ENCODE results near the gene TRABD2A. TPM values are rescaled to one million over a fixed set of nuclear protein-coding genes. Genes with fewer than 3 reads are reported as not detected.

The TRABD2A gene
- total RNA-seq, 1 donor from 2014 or later, result 1.4 TPM

DNA sequence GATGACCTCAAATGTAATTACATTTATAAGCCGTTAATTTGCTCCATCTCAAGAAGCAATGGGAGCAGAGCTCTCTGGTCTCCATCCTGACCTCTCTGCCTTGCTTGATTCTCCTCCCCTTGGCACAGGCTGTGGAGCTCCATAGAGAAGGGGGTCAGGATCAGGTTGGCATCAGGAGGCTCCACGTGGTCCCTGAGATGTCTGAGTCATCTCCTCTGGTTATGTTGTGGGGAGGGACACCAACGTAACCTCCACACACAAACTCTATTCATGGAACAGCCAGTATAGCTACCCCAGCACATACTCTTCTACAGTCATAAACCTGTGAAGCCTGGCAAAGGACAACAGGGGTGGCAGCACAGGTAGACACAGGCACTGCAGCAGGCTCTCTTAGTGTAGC is 29.0 kb downstream of the TRABD2A start:
- no peak for DNase-seq (ENCODE audit: low read depth)

DNA sequence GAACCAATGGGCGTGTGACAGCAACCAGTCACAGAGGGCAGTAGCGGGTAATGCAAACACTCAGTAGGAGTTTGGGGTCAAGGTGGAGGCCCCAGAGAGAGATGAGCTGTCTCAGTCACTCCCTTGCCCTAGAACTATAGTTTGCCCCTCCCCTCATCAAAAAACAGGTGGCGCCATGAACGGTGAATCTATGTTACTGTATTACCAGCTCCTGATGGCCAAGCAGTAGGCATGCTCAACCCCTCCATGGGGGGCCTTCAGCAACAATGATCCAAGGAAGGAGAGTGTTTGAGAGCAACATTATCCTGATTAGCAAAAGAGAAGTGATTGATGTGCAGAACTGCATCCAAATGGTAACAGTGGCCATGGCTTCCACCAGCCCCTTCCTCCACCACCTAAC is 30.4 kb downstream of the TRABD2A start:
- DNase-seq (ENCODE audit: low read depth), result no peak

DNA sequence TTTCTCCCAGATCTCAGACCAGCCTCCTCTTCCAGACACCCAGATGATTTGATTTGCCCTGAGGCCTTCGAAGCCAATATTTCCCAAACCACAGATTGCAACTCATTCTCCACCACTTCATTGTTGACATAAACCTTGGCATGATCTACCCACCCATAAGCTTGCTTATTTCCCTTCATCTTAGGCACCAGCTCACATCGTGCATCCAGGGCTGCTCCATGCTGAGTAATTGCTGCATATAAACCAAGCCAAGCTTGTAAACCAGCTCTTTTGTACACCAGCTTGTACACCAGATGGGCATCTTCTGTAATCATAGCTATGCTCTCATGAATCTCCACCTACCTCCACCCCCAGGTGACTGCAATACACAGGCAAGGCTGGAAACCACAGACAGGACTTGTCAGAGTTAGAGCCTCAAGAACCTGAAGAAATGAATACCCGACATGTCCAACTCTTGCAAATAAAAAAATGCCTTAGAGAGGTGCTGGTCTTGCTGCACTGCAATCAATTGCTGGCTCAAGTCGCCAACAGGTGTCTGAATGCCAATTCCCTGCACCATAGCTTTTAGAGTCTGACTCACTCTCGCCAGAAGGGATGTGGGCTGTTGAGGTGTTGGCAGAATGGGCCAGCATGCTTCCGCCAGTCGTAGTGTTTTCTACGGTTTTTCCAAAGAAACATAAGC is 31.5 kb downstream of the TRABD2A start:
- no peak for DNase-seq (ENCODE audit: low read depth)

DNA sequence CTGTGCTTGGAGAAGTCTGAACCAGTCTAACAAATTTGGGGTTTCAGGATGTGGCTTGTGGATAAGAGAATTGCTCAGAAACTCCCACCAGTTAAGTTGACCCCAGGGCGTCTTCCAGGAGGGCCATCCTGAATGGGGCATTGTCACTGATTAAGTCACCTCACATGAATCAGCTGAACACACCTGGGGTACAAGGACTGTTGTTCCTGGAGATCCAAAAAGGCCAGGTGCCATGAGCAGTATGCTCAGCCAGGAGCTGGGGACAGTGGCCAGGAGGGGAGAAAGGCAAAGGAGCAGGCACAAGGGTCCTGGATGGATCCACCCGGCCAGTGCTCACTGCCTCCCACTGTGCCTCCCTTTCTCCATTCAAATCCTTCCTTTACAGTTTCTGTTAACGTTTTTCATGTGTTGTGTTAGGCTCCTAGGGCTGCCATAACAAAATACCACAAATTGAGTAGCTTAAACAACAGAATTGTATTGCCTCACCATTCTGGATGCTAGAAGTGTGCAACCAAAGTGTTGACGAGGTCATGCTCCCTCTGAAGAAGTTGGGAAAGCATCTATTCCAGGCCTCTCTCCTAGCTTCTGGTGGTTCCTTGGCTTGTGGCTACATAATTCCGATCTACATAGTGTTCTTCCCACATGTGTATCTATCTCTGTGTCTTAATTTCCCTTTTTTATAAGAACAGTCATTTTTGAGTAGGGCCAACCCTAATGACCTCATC is 33.4 kb downstream of the TRABD2A start:
- no peak for DNase-seq (ENCODE audit: low read depth)

DNA sequence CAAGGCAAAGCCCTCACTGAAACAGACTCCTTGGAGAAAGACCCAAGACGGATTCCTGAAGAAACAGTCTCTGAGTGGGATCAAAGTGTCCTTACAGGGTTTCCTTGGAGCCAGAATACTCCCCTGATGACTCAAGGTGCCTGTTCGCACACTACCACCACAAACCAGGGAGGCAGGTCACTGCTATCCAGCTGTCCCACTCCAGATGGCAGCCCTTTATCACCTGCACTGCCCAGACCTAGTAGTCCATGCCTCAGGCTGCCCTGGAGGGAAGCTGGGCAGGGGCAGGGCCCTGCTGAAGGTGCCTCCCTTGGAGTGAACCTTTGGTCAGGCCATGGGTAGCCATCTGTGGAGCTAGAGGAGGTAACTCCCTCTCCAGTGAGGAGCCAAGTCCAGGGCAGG is 34.1 kb downstream of the TRABD2A start:
- peak; percentile 26 for DNase-seq (ENCODE audit: low read depth)

DNA sequence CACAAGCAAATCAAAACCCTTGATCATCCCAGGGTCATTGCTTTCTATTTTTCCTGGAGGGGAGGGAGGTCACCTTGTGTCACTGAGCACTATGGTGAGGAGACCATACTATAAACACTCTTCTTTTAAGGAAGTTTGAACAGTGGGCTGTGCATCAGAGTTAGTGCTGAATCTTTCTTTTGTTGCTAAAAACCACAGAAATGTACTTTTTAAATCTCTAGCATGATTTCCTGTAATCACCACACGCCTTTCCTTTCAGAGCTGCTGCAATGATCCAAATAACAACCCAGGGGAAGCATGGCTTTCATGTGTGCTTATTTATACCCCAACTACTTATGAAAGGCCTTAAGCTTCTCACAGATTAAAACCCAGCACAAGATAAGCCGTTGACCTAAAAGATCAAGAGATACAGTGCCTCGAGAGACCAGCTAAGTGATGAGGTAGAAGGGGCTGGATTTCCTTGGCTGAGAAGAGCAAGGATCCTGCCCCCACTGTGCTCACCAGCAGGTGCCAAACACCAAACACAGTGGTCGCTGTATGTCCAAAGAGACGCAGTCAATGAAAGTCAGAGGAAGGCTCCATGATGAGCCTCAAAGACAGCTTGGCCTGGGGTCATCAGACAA is 34.7 kb downstream of the TRABD2A start:
- peak; percentile 14 for DNase-seq (ENCODE audit: low read depth)

DNA sequence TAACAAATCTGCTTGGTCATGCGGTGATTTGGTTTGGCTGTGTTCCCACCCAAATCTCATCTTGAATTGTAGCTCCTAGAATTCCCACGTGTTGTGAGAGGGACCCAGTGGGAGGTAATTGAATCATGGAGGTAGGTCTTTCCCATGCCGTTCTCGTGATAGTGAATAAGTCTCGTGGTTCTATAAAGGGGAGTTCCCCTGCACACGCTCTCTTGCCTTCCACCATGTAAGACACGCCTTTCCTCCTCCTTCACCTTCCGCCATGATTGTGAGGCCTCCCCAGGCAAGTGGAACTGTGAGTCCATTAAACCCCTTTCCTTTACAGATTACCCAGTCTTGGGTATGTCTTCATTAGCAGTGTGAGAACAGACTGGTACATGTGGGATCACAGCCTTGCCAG is 36.7 kb downstream of the TRABD2A start:
- no peak for DNase-seq (ENCODE audit: low read depth)

DNA sequence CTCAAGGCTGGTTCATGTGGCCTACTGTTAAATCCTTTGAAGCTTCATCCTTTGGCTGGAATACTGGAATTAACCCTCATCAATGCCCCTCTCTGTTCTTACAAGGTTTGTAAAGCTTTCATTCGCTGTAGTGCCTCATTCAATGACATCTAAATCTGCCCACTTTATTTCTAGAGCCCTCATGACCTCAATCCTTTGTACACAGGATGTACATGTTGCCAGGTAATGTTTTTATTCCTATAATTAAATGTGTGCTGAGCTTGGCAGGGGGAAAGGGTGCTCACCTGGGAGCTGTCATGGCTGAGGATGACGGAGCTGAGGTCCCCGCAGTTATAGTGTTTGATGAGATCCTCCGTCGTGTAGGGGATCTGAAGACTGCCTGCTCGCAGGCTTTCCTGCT is 39.3 kb downstream of the TRABD2A start:
- DNase-seq (ENCODE audit: low read depth), result no peak

DNA sequence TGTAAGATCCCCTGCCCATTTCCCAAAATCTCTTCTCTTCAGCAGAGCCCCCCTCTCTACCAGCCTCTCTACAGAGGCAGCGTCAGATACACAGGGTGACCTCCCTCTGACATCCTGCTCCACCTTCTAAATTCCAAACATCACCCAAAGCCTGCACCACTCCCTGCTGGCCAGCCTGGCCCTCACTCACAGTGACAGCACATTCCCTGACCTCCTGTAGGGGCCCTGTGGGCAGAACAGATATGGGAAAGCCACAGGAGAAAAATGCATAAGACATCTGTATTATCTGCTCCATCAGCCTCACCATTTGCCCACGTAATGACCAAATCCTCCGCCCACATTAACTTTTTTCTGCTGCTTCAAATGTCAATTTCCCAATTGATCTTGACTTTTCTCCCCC is 40.6 kb downstream of the TRABD2A start:
- DNase-seq (ENCODE audit: low read depth), result no peak

DNA sequence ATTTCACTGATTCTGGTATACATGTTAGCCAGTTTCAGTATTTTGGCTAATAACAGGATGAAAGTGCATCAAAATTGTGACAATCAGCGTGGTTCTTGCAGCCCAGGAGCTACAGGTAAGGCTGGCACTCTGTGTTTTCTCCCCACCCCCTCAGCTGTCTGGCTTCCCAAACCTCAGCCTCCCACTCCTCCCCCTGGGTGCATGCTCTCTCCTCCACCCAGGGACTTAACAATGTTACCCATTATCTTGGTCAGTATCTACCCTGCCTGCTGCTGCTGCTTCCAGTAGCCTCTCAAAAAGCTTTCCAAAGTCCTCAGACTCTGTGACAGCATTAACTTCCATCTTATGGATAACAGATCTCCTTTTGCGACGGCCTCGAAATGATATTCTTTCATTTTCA is 41.0 kb downstream of the TRABD2A start:
- DNase-seq (ENCODE audit: low read depth), result no peak

DNA sequence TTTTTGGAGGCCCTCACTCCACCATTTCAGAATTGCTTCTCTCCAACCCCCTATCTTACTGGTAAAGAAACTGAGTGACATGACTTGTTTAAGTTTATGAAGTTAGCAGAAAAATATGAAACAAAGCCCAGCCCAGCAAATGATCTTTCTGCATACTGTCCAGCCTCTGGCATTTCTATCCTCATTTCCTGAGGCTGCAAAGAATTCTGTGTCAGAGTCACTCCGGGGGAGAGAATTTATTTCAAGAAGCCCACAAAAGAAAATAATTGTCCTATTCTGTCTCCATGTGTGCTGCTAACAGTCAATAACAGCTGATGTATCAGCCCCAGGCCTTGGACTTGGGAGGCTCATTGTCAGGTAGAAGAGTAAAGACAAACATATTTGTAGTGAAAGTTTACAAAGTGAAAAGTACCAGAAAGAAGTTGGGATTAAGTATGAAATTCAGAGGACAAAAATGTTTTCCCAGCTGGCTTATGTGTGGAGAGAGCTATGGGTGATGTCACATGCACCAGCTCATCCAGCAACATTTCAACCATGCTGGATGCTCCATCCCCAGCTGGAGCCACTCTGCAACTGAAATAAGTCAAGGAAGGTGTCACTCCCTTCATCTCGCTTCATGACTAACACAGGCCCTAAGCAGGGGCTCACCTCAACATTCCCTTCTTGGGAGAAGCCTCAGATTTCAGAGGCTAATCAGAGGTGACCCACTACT is 42.3 kb downstream of the TRABD2A start:
- peak; percentile 8 for DNase-seq (ENCODE audit: low read depth)

DNA sequence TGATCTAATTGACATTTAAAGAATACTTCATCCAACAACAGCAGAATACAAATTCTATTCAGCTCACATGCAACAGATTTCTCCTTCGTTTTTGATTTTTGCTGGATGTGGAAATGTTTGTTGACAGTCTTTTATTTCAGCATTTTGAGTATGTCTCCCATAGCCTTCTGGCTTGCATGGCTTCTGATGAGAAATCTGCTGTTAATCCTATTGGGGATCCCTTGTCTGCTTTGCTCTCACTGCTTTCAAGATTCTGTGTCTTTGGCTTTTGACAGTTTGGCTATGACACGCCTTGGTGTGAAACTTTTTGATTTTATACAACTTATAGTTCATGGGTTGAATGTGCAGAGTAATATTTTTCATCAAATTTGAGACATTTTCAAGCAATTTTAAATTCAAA is 44.7 kb downstream of the TRABD2A start:
- DNase-seq (ENCODE audit: low read depth), result no peak

DNA sequence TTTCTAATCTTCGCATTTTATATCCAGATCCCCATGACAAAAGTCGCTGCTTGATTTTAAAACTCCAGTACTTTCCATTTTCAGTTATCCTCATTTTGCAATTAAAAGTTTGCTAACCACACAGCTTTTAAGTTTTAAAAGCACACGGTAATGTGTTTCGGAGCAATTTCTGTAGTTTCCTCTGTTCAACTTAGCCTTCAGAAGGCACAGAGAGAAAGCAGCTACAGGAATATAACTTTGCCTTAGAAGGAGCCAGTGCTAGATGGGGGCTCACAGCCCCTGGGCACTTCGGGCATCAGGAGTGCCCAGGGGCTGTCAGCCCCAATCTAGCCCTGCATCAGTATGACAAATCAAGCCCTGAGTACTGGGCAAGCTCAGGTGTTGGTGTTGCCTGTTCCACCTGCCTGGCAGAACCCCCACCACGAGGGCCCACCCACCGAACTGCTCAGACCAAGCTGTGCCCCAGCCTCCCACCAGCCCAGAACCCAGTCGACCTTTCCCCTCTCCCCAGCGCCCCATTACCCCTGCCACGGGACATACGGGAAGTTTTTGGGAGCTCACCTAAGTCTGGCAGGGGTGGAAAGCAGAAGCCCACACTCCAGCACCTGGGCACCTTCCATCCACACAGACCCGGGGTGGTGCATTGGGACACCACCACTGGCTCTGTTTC is 47.3 kb downstream of the TRABD2A start:
- DNase-seq (ENCODE audit: low read depth), result no peak

DNA sequence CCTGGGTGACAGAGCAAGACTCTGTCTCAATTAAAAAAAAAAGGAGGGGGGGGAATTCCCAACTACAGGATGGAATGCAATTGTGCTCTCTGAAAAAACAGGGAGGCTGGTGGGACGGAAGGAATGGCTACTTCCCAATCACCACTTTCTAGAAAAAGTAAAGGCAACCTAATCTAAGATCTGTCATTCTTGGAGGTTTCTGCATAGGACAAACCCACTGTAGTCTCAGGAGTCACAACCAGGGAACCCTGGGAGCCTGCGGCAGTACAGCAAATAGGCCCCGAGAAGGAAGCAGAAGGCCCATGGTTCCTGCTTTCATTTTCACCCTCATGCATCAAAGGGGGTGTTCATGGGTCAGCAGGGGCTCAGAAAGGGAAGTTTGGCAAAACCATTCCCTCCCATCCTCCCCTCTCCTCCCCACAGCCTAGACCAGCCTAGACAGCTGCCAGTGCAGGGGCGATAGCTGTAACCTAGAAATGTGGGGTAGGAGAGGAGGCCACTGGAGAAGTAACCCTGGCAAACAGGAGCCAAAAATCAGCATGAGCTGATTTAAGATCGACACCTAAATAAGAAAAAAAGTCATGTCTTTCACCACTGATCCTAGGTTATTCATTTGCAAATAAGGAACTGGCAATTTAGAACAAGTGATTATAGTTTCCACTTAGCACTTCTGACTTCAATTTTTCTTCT is 48.0 kb downstream of the TRABD2A start:
- DNase-seq (ENCODE audit: low read depth), result no peak

DNA sequence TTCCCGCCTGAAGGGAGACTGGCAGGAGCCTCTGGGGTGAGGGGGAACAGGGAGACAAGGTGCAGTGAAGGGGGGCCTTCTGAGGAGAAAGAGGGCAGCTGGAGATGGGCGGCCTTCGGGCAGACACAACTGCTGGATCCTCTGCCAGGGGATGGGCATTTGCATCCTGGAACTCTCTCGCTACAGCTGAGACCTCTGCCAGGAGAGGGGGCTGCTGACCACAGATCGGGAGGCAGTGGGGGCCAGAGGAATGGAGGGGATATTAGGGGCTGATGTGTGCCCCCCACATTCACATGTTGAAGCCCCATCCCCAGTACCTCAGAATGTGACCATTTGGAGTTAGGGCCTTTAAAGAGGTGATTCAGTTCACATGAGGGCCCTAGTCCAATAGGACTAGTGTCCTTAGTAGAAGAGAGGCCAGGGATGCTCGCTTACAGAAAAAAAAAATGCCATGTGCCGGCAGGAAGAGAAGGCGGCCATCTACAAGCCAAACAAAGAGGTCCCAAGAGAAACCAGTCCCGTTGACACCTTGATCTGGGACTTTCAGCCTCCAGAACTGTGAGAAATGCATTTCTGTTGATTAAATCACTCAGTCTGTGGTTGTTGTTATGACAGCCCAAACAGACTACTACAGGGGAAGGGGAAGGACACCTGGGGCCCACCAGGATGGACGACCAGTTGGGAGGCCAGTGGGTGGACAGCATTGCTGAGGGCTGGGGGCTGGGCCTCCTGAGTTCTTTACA is 50.0 kb downstream of the TRABD2A start:
- no peak for DNase-seq (ENCODE audit: low read depth)

DNA sequence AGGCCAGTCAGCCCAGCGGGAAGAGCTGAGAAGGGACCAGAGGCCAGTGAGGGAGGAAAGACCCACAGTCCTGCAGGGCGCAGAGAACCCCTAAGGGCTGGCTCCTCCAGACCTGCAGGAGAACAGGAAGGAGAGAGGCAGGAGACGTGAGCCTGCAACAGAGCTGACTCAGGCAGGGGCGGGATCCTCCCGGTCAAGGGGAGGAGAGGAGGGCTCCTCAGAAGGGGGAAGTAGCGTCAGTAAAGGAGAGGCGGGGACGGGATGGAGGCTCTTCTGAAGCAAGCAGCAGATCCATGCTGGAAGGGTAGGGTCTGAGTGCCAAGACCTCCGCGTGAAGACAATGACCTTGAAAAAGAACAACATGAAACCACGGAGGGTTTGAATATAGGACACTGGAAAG is 50.8 kb downstream of the TRABD2A start:
- no peak for DNase-seq (ENCODE audit: low read depth)

DNA sequence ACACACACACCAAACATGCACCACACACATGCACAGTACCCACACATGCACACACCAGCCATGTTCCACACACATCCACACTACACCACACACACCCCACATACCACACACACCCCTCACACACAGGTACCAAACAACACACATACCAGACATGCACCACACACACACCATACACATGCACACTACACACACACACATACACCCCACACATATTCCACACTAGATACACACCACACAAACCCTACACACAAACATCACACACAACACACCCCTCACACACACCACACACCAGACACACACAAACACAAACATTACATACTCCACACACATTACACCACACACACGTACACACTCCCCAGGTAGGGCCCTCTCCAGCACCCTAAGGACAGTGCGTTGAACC is 51.2 kb downstream of the TRABD2A start:
- no peak for DNase-seq (ENCODE audit: low read depth)

DNA sequence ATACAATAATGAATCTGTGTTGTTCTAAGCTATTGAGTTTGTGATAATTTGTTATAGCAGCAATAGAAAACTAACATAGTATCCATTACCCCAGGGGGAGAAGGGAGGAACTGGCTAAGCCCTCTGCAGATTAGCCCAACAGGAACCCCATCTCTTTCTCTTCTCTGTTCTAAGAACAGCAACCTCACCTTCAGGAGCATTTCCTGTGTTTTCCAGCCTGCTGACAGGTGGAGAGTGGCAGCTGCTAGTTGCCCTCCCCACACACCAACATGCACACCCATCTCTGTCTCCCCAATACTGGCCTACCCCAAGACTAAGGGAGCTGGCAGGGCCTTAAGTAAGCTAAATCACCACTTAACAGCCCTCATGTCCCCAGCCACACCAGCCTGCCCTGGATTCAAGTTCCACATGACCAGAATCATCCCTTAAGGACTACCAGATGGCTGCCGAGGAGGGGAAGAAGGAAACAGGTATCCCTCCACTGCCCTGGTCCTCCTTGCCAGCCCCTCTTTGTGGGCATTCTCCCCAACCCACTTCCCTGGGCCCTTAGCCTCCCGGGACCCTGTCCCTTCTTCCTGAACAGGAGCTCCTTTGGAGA is 52.8 kb downstream of the TRABD2A start:
- no peak for DNase-seq (ENCODE audit: low read depth)

DNA sequence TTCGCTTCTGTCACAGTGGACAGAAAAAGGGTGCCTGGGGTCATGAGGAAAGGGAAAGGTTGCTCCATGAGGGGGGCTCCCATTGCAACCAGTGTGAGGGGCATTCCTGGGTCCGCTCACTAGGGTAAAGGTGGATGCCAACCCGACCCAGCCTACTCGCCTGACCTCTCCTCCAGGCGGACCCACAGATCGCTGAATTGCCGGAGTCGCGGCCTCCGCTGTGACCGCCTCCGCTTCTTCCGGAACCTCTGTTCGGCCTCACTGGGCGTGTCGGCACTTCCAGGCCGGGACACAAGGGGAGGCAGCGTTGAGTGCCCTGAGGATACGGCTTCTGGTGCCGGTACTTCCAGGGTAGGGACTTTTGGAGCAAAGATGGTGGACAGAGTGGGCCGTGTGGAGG is 57.1 kb downstream of the TRABD2A start:
- DNase-seq (ENCODE audit: low read depth), result no peak

DNA sequence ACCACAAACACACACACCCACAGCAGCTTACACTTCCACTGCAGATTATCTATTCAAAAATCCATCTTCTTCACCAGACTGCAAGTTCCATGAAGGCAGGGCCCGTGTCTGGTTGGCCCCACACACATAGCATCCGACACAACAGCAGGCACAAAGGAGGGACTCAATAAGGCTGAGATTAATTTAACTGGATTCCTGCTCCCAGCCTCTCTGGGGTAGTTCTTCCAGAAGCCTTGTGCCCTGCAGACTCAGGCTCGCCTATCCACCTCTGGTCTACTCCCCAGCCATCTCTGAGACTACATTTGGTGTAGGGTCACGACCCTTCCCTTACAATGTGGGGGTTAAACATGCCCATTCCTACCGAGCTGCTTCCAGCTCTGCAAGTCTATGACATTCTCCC is 57.7 kb downstream of the TRABD2A start:
- no peak for DNase-seq (ENCODE audit: low read depth)
